K562 (cell line): ENCODE data around the gene LAMTOR4. TPM values are rescaled to one million over a fixed set of nuclear protein-coding genes. Genes with fewer than 3 reads are reported as not detected.

Source experiments
- AFF1 ChIP-seq, 2 experiments: fragments of 450-650 bp; IDR thresholded peaks; 2 replicates each; pipeline ENCODE4 v1.6.1; 2018; ENCODE audit warnings: mild to moderate bottlenecking in 2 of 2, low read depth in 1 of 2; ENCODE audit not compliant: partially characterized antibody in 2 of 2
- C11orf30 ChIP-seq: fragments of 450-650 bp; IDR thresholded peaks from 2 replicates; pipeline ENCODE4 v1.6.1; 2016; ENCODE audit warnings: low read depth, mild to moderate bottlenecking
- ESRRB ChIP-seq: fragments of 250-450 bp; sonication (Bioruptor Pico); IDR thresholded peaks from 2 replicates; pipeline ENCODE4 v1.5.0; 2020; ENCODE audit warnings: mild to moderate bottlenecking, moderate library complexity, borderline replicate concordance
- GTF2E2 ChIP-seq: fragments of 200-800 bp; sonication (Bioruptor generic); IDR thresholded peaks from 2 replicates; pipeline ENCODE4 v1.6.1; 2016; ENCODE audit warnings: missing genetic modification characterization, missing compliant biosample characterization
- HSF4 ChIP-seq: fragments of 250-450 bp; sonication (Bioruptor Pico); IDR thresholded peaks from 2 replicates; pipeline ENCODE4 v2.1.2; 2022; ENCODE audit warnings: mild to moderate bottlenecking, moderate library complexity, borderline replicate concordance
- SMAD4 ChIP-seq: fragments of 250-450 bp; sonication (Bioruptor Pico); conservative IDR thresholded peaks from 2 replicates; pipeline ENCODE4 v1.8.0; 2021; ENCODE audit warnings: inconsistent platforms, mild to moderate bottlenecking, moderate library complexity
- TSHZ1 ChIP-seq: fragments of 250-450 bp; sonication (Bioruptor Pico); IDR thresholded peaks from 2 replicates; pipeline ENCODE4 v1.4.0; 2020; ENCODE audit warnings: mild to moderate bottlenecking, moderate library complexity
- ZBTB40 ChIP-seq, 2 experiments: fragments of 450-650 bp in 1 of 2; sonication (generic) in 1 of 2; formaldehyde crosslinking in 1 of 2; IDR thresholded peaks; 2 replicates each; pipeline versions ENCODE4 v1.7.1 to v1.9.0; 2016 to 2022; ENCODE audit warnings: inconsistent platforms in 1 of 2, mild to moderate bottlenecking in 1 of 2, missing genetic modification reagents in 1 of 2
- ZFP36 ChIP-seq: fragments of 150-350 bp; IDR thresholded peaks from 2 replicates; pipeline ENCODE4 v1.6.1; 2018; ENCODE audit warnings: low read length, low read depth; ENCODE audit not compliant: partially characterized antibody
- ZNF134 ChIP-seq: fragments of 250-450 bp; sonication (Bioruptor Pico); conservative IDR thresholded peaks from 2 replicates; pipeline ENCODE4 v1.4.0; 2020
- polyA plus RNA-seq, 8 experiments: library from polyadenylated mRNA; depleted of rRNA in 4 of 8; stranded (reverse) in 5 of 8; unstranded in 3 of 8; fragments of >200 nt; fragmentation: Nextera tagmentation in 2 of 8; fragmentation: Illumina TruSeq in 1 of 8; extraction: Ambion mirVana in 2 of 8; extraction: Trizol in 1 of 8; gene quantifications; 2 replicates each; pipeline versions ENCODE4 v1.2.1 to v1.2.3, GENCODE V29; 2011 to 2014; ENCODE audit warnings: inconsistent platforms in 1 of 8, missing spikeins in 1 of 8
- total RNA-seq, 7 experiments: library from RNA; depleted of rRNA in 6 of 7; stranded (reverse); fragments of >200 nt in 6 of 7; fragmentation: Illumina TruSeq in 2 of 7; extraction: Trizol in 2 of 7; gene quantifications; 2 replicates each; pipeline versions ENCODE4 v1.2.1 to v1.2.3, GENCODE V29; 2011 to 2021; ENCODE audit warnings: low replicate concordance in 1 of 7

Gene LAMTOR4
- total and polyA plus RNA-seq, 9 of the 15 experiments (the other 6 are each of a cell fraction or from before 2014, with no cell fraction given), result 79.6 to 314 (median 195) TPM

- TF ChIP-seq TSHZ1 (CRISPR knock-in tag) (no peak), ZFP36 (no peak), HSF4 (CRISPR knock-in tag) (no peak), ZBTB40 (IDR thresholded peaks at IDR 0.05) (peak; percentile 75), ZBTB40 (CRISPR knock-in tag; IDR thresholded peaks at IDR 0.05) (peak; percentile 29; the same call in 1 of the 2 replicates), AFF1 (IDR thresholded peaks at IDR 0.05; ENCODE audit: low read depth in 1 of 2, partially characterized antibody in 2 of 2) (peak; percentile 66 to 94), ZNF134 (CRISPR knock-in tag) (no peak), C11orf30 (no peak), SMAD4 (peak; percentile 97), ESRRB (CRISPR knock-in tag) (no peak), GTF2E2 (no peak)
Observed at GRCh38 chr7:100167912-100168323, 19.2 kb downstream of the LAMTOR4 start (continued).
